SH-SY5Y (cell line): ENCODE results near the gene KRT82.

Experiments used
- GATA2 ChIP-seq: IDR thresholded peaks from 2 replicates; pipeline ENCODE4 v1.6.1; 2011; ENCODE audit warnings: mild to moderate bottlenecking, low read depth, low read length
- GATA3 ChIP-seq: IDR thresholded peaks from 2 replicates; pipeline ENCODE4 v1.6.1; 2011; ENCODE audit warnings: low read depth, mild to moderate bottlenecking, low read length, moderate library complexity

DNA sequence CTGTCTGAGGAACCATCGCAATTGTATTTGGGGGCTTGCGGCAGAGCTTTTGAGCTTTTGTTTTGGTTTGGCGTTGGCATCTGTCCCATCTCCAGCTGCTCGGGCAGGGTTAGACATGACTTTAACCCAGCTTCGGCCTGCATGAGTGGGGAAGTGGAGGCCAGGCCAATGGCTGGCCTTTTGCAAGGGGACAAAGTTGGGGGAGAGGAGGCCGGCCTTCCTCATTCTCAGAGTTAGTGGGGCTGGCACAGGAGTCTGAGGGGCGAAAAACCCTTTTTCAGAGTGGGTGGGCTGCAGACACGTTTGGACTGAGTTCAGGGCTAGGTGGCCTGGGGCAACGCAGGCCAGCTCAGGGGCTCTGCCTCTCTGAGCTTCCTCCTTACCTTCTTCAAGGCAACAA lies 5.2 kb downstream of the KRT82 start:
- TF ChIP-seq GATA2 (no peak), GATA3 (no peak)
